ENCODE data around the gene TARS2. TPM values are rescaled to one million over a fixed set of nuclear protein-coding genes. Genes with fewer than 3 reads are reported as not detected.

TARS2 gene
- polyA plus RNA-seq, 1 of the 3 experiments (the other 2 are of a cell fraction), result 22.2 TPM

DNA sequence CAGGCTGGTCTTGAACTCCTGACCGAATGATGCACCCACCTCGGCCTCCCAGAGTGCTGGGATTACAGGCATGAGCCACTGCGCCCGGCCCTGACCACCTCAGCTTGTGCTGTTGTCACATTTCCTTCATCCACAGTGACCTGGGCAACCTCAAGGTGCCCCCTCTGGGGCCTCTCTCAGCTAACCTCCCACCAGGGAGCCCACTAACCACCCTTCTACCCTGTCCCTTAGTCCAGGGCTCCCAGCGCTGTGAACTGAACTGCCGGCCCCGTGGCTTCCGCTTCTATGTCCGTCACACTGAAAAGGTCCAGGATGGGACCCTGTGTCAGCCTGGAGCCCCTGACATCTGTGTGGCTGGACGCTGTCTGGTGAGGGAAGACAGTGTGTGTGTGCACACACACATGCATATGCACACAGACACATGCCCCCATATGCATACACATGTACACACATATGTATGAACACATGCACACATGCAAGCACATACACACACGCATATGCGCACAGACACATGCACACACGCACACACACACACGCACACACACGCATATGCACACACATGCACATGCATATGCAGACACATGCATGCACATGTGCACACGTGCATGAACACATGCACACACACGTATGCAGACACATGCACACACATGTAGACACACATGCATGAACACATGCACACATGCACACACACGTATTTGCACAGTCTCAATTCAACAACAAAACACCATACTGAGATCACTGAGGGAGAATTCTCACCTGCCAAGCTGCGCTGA, 68.2 kb downstream of the TARS2 start (continued):
- TF ChIP-seq, protein P1, sequence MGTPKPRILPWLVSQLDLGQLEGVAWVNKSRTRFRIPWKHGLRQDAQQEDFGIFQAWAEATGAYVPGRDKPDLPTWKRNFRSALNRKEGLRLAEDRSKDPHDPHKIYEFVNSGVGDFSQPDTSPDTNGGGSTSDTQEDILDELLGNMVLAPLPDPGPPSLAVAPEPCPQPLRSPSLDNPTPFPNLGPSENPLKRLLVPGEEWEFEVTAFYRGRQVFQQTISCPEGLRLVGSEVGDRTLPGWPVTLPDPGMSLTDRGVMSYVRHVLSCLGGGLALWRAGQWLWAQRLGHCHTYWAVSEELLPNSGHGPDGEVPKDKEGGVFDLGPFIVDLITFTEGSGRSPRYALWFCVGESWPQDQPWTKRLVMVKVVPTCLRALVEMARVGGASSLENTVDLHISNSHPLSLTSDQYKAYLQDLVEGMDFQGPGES (IDR thresholded peaks at IDR 0.05; ENCODE audit: low read depth, low read length), result no peak
- TF ChIP-seq TAF1 (IDR thresholded peaks at IDR 0.05; ENCODE audit: borderline replicate concordance, low read depth, low read length), result no peak
- no peak for TF ChIP-seq SMC3 (IDR thresholded peaks at IDR 0.05; ENCODE audit: low read depth, low read length)
- no peak for TF ChIP-seq SIN3A (IDR thresholded peaks at IDR 0.05; ENCODE audit: borderline replicate concordance, low read depth, low read length)
- TF ChIP-seq, protein P2, sequence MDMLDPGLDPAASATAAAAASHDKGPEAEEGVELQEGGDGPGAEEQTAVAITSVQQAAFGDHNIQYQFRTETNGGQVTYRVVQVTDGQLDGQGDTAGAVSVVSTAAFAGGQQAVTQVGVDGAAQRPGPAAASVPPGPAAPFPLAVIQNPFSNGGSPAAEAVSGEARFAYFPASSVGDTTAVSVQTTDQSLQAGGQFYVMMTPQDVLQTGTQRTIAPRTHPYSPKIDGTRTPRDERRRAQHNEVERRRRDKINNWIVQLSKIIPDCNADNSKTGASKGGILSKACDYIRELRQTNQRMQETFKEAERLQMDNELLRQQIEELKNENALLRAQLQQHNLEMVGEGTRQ (IDR thresholded peaks at IDR 0.05; ENCODE audit: borderline replicate concordance, low read depth, low read length), result no peak
- TF ChIP-seq, protein P3, sequence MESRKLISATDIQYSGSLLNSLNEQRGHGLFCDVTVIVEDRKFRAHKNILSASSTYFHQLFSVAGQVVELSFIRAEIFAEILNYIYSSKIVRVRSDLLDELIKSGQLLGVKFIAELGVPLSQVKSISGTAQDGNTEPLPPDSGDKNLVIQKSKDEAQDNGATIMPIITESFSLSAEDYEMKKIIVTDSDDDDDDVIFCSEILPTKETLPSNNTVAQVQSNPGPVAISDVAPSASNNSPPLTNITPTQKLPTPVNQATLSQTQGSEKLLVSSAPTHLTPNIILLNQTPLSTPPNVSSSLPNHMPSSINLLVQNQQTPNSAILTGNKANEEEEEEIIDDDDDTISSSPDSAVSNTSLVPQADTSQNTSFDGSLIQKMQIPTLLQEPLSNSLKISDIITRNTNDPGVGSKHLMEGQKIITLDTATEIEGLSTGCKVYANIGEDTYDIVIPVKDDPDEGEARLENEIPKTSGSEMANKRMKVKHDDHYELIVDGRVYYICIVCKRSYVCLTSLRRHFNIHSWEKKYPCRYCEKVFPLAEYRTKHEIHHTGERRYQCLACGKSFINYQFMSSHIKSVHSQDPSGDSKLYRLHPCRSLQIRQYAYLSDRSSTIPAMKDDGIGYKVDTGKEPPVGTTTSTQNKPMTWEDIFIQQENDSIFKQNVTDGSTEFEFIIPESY (IDR thresholded peaks at IDR 0.05; ENCODE audit: borderline replicate concordance, low read depth), result no peak
- no peak for TF ChIP-seq RAD21 (IDR thresholded peaks at IDR 0.05; ENCODE audit: low read length)

DNA sequence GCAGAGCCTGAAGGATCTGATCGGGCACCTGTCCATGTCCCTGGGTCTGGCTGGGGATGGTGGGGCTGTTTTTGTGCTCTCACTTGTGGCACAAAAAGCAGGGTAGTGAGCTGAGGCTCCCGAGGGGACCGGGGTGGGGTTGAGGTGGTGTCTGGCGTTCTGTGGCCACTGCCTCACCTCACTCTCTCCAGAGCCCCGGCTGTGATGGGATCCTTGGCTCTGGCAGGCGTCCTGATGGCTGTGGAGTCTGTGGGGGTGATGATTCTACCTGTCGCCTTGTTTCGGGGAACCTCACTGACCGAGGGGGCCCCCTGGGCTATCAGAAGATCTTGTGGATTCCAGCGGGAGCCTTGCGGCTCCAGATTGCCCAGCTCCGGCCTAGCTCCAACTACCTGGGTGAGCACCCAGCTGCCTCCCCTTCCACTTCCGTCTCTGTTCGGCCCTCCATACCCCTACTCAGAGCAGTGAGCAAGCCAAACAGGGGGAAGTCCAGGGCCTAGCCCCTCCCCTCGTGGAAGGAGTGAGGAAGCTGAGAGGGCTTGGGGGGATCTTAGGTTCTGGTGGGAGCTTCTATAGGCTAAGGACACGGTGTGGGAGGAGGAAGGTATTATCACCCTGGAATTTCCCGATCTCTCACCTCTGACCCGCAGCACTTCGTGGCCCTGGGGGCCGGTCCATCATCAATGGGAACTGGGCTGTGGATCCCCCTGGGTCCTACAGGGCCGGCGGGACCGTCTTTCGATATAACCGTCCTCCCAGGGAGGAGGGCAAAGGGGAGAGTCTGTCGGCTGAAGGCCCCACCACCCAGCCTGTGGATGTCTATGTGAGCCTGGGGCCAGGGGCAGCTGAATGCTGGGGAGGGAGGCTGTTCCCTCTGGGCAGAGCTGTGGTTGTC, 69.0 kb downstream of the TARS2 start:
- no peak overlapping the region for H3K4me2 ChIP-seq
- H3F3A ChIP-seq (replicated peaks; ENCODE audit: insufficient read depth), result peaks cover 15% of the 10 kb centered on the region
- H3K4me1 ChIP-seq (ENCODE audit: control insufficient read depth in 1 of 2, insufficient read depth in 2 of 2, low read depth in 1 of 2, low read length in 1 of 2), result peaks cover 14 to 19% of the 10 kb centered on the region in 2 experiments; a peak in 3 of 4 replicates
- 87% methylated on average over 14 of the region's 26 CpGs for WGBS (ENCODE audit: low lambda C conversion rate)
- no peak overlapping the region for H3K27ac ChIP-seq (ENCODE audit: low read depth in 2 of 2, low read length in 1 of 2)
- peaks cover 6% of the 10 kb centered on the region; the same call in 1 of the 2 replicates for H4K20me1 ChIP-seq (ENCODE audit: insufficient read depth)
- no peak overlapping the region for H3K9ac ChIP-seq
- H2AFZ ChIP-seq (ENCODE audit: low read depth), result no peak overlapping the region
- H3K9me3 ChIP-seq, result no peaks in the 10 kb centered on the region
- POLR2A ChIA-PET, result no interaction called here
- H3K9me2 ChIP-seq, result no peaks in the 10 kb centered on the region
- CTCF ChIA-PET, result interaction anchor here (0.7 to 5.2 kb wide), 2 partner anchors 24 to 65 kb away, joined by 3 to 58 read pairs; no protein-coding TSS in a partner anchor
- H3K79me2 ChIP-seq (ENCODE audit: insufficient read depth), result peaks cover 31% of the 10 kb centered on the region
- no peaks in the 10 kb centered on the region for H3K36me3 ChIP-seq (replicated peaks in 1 of 2; ENCODE audit: control insufficient read depth in 1 of 2, insufficient read depth in 2 of 2, low read length in 1 of 2)
- H3K4me3 ChIP-seq (ENCODE audit: low read depth in 2 of 2, low read length in 1 of 2), result no peak overlapping the region
- TF ChIP-seq MXI1 (IDR thresholded peaks at IDR 0.05; ENCODE audit: low read depth, low read length) (no peak), POLR2AphosphoS5 (IDR thresholded peaks at IDR 0.05; ENCODE audit: low read depth, low read length) (no peak), TAF1 (IDR thresholded peaks at IDR 0.05; ENCODE audit: borderline replicate concordance, low read depth, low read length) (no peak), EP300 (IDR thresholded peaks at IDR 0.05; ENCODE audit: borderline replicate concordance in 1 of 2, low read depth in 1 of 2, low read length in 1 of 2) (no peak), ELF1 (IDR thresholded peaks at IDR 0.05) (no peak), NFIC (IDR thresholded peaks at IDR 0.05; ENCODE audit: borderline replicate concordance) (no peak), FOSL2 (IDR thresholded peaks at IDR 0.05; ENCODE audit: borderline replicate concordance, low read depth) (no peak), EZH2phosphoT487 (IDR thresholded peaks at IDR 0.05; ENCODE audit: borderline replicate concordance, low read depth) (no peak), GATA2 (CRISPR knock-in tag; IDR thresholded peaks at IDR 0.05) (no peak), GABPA (IDR thresholded peaks at IDR 0.05; ENCODE audit: low read depth) (no peak), JUND (IDR thresholded peaks at IDR 0.05) (no peak), RCOR1 (IDR thresholded peaks at IDR 0.05; ENCODE audit: low read length) (no peak), TEAD4 (IDR thresholded peaks at IDR 0.05; ENCODE audit: borderline replicate concordance, insufficient read depth) (no peak), YY1 (IDR thresholded peaks at IDR 0.05; ENCODE audit: low read depth) (no peak), TCF12 (IDR thresholded peaks at IDR 0.05) (no peak), MEF2A (IDR thresholded peaks at IDR 0.05; ENCODE audit: borderline replicate concordance, low read depth) (no peak)
- TF ChIP-seq, protein P4, sequence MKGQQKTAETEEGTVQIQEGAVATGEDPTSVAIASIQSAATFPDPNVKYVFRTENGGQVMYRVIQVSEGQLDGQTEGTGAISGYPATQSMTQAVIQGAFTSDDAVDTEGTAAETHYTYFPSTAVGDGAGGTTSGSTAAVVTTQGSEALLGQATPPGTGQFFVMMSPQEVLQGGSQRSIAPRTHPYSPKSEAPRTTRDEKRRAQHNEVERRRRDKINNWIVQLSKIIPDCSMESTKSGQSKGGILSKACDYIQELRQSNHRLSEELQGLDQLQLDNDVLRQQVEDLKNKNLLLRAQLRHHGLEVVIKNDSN (IDR thresholded peaks at IDR 0.05; ENCODE audit: borderline replicate concordance, low read depth), result no peak
- no peaks in the 10 kb centered on the region for H3K27me3 ChIP-seq (ENCODE audit: insufficient read depth)
- DNase-seq, result no peak
